GM23248 (cell line): Measurements from ENCODE around the gene MRPS24.

Experiments used
- EZH2 ChIP-seq: fragments of 200-600 bp; sonication (generic); IDR thresholded peaks from 2 replicates; pipeline ENCODE4 v1.6.1; 2018; ENCODE audit warnings: antibody characterized with exemption, mild to moderate bottlenecking; ENCODE audit not compliant: insufficient read depth, poor library complexity, severe bottlenecking
- EZH2phosphoT487 ChIP-seq: fragments of 200-600 bp; sonication (generic); IDR thresholded peaks from 2 replicates; pipeline ENCODE4 v1.6.1; 2018; ENCODE audit warnings: antibody characterized with exemption, moderate library complexity, mild to moderate bottlenecking, low read depth; ENCODE audit not compliant: insufficient read depth

GRCh38 chr7:43895847-43896415, 26.6 kb upstream of the MRPS24 start:
- TF ChIP-seq EZH2 (no peak), EZH2phosphoT487 (no peak)
